Heart left ventricle (tissue), 16 donors: ENCODE measurements around the gene HTRA3. TPM values are rescaled to one million over a fixed set of nuclear protein-coding genes. Genes with fewer than 3 reads are reported as not detected.

Experiments used
- ATAC-seq, 4 donors: fragments of 200-7000 bp; cut with Tn5 transposase; one replicate each; pipeline ENCODE4 v1.9.1; 2020 to 2022; ENCODE audit warnings: moderate library complexity in 4 of 4, mild to moderate bottlenecking in 3 of 4, moderate number of reproducible peaks in 1 of 4
- DNase-seq, 5 donors: peaks; one replicate each; pipeline ENCODE4 v3.0.0-alpha.2; 2020
- H3K27ac ChIP-seq, 12 donors: fragments of 200-600 bp; sonication (generic) in 4 of 12; one replicate each; pipeline versions ENCODE4 v1.5.0 to v1.8.0; 2016 to 2022; ENCODE audit warnings: mild to moderate bottlenecking in 2 of 12
- H3K27me3 ChIP-seq, 9 donors: fragments of 200-600 bp; sonication (generic) in 2 of 9; one replicate each; pipeline versions ENCODE4 v1.5.1 to v1.8.0; 2016 to 2022; ENCODE audit warnings: mild to moderate bottlenecking in 3 of 9
- H3K36me3 ChIP-seq, 9 donors: fragments of 200-600 bp; sonication (generic) in 2 of 9; one replicate each; pipeline versions ENCODE4 v1.5.0 to v1.8.0; 2018 to 2022; ENCODE audit warnings: mild to moderate bottlenecking in 2 of 9
- H3K4me1 ChIP-seq, 12 donors: fragments of 200-600 bp; sonication (generic) in 4 of 12; one replicate each; pipeline versions ENCODE4 v1.5.0 to v1.8.0; 2016 to 2022; ENCODE audit warnings: mild to moderate bottlenecking in 3 of 12
- H3K4me3 ChIP-seq, 12 donors: fragments of 200-600 bp; sonication (generic) in 4 of 12; one replicate each; pipeline versions ENCODE4 v1.5.0 to v1.8.0; 2017 to 2022; ENCODE audit warnings: mild to moderate bottlenecking in 9 of 12, moderate library complexity in 4 of 12
- H3K9me3 ChIP-seq, 12 donors: fragments of 200-600 bp; sonication (generic) in 4 of 12; one replicate each; pipeline versions ENCODE4 v1.5.0 to v1.8.0; 2016 to 2022; ENCODE audit warnings: mild to moderate bottlenecking in 1 of 12
- POLR2A ChIP-seq, 2 donors: fragments of 450-650 bp; IDR thresholded peaks; one replicate each; pipeline ENCODE4 v1.6.1; 2017; ENCODE audit warnings: antibody characterized with exemption in 2 of 2, mild to moderate bottlenecking in 2 of 2, moderate library complexity in 2 of 2
- WGBS, 4 donors: extraction: QIAGEN DNeasy Blood & Tissue Kit in 2 of 4; methylation state at CpG; one replicate each; pipeline versions ENCODE4 v1.1.5 to v1.1.7; 2013 to 2018; 5-methylcytosine and 5-hydroxymethylcytosine counted together
- intact Hi-C, 10 donors: fragments of 100-400 bp; cut with DNase I; formaldehyde crosslinking; loops; one replicate each; pipeline versions ENCODE4 v1.11.1 to v1.14.2; 2022
- polyA plus RNA-seq, 2 donors: library from polyadenylated mRNA; stranded (reverse); fragments of 200-250 nt; gene quantifications; one replicate each; pipeline ENCODE4 v1.2.3, GENCODE V29; 2013
- total RNA-seq, 9 donors: library from RNA; depleted of rRNA in 2 of 9; stranded (reverse); fragments of >200 nt in 2 of 9; fragmentation: NEBNext Ultra II Directional in 3 of 9; extraction: Animal tissue kit (Norgen Biotek cat#: 25700) in 3 of 9; gene quantifications; one replicate each; pipeline versions ENCODE4 v1.1.0 to v1.2.4, GENCODE V29; 2016 to 2023
- TF ChIP-seq, protein P1 (sequence below), 12 donors: fragments of 200-600 bp; sonication (generic) in 4 of 12; IDR thresholded peaks; one replicate each; pipeline versions ENCODE4 v1.5.0 to v1.8.0; 2018 to 2022; ENCODE audit warnings: antibody characterized with exemption in 12 of 12, mild to moderate bottlenecking in 5 of 12
- donor health status: ischemic (EF 13 %, LVEDD 7.1; RV severe dilation, severe dysfunction).
- donor health status: healthy with polysubstance abuse.
- donor health status: DM: no; HTN: yes; CAD: no.
- donor health status: DM: no; HTN: no; CAD: no.
- donor health status: ischemic (EF 25% LVEDD 6.9; RV normal size, moderate dysfunction).
- donor health status: ischemic (EF 25% LVEDD 5.7; RV mildly dilated, moderate dysfunction).
- donor health status: healthy.
- donor health status: DM: yes; HTN: yes; CAD: no.
- donor health status: ischemic (EF 35%, LVEDD 5.7; RV mildly dilated, moderate dysfunction).
- donor health status: nonischemic (EF 11% LVEDD 7.7; RV severe dilation, severe dysfunction).
- donor health status: DM: yes; HTN: yes; CAD: no.
- donor health status: PGD.
- donor health status: ischemic (EF 29% LVEDD 5.4; RV normal size, mild dysfunction).
- donor health status: nonischemic (EF 23%, LVEDD 6.1; RV moderate dilation, normal function).

Gene HTRA3
- total and polyA plus RNA-seq, 11 donors: 26.8 to 84.6 (median 50.1) TPM

DNA sequence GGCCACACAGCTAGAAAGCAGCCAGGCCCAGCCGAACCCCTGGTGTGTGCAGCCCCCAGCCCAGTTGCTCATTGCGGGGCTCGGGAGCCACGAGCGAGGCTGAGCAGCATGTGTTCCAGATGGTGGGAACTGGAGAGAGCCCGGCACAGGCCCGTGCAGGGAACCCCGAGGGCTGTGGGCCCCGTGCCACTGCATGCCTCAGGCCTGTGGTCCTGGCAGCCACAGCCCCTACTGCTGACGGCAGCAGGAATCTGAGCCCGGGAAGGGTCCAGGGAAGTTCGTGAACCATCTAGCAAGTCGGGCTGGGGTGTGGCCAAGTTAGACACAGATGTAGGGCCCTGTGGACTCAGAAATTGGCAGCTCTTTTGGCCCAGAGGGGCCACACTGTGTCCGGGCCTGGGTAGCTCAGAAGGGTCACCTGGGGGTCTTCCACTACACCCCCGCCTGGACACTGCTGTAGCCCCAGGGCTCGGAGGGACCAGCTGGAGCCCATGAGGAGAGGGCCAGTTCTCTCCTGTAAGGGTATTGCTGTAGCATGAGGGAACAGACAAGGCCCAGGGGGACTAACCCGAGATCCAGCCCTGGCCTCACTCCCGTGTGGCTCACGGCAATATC lies 12.1 kb downstream of the HTRA3 start:
- ATAC-seq (peak; percentile 55 to 73 (median 60)), DNase-seq (peak; percentile 66 to 91 (median 86))
- peaks cover 0 to 68% (median 39%) of the 10 kb centered on the region in 12 donors for H3K4me1 ChIP-seq
- no peaks in the 10 kb centered on the region for H3K27me3 ChIP-seq
- peaks cover 0 to under 1% (median 0%) of the 10 kb centered on the region in 9 donors for H3K36me3 ChIP-seq
- WGBS, 4 donors: 48 to 61% (median 55%) methylated on average over 11 to 19 of the region's 19 CpGs
- H3K9me3 ChIP-seq: no peaks in the 10 kb centered on the region
- peak overlapping the region in 9 of 12 donors; percentile 15 to 62 (median 47) for H3K27ac ChIP-seq
- H3K4me3 ChIP-seq: no peak overlapping the region
- intact Hi-C loops: loop anchor here in 1 of 10 donors (5.0 kb wide), 1 partner anchor 36 kb away; no protein-coding TSS in a partner anchor
- no peak for TF ChIP-seq POLR2A (IDR thresholded peaks at IDR 0.05)
- TF ChIP-seq, protein P1, sequence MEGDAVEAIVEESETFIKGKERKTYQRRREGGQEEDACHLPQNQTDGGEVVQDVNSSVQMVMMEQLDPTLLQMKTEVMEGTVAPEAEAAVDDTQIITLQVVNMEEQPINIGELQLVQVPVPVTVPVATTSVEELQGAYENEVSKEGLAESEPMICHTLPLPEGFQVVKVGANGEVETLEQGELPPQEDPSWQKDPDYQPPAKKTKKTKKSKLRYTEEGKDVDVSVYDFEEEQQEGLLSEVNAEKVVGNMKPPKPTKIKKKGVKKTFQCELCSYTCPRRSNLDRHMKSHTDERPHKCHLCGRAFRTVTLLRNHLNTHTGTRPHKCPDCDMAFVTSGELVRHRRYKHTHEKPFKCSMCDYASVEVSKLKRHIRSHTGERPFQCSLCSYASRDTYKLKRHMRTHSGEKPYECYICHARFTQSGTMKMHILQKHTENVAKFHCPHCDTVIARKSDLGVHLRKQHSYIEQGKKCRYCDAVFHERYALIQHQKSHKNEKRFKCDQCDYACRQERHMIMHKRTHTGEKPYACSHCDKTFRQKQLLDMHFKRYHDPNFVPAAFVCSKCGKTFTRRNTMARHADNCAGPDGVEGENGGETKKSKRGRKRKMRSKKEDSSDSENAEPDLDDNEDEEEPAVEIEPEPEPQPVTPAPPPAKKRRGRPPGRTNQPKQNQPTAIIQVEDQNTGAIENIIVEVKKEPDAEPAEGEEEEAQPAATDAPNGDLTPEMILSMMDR (IDR thresholded peaks at IDR 0.05): no peak

DNA sequence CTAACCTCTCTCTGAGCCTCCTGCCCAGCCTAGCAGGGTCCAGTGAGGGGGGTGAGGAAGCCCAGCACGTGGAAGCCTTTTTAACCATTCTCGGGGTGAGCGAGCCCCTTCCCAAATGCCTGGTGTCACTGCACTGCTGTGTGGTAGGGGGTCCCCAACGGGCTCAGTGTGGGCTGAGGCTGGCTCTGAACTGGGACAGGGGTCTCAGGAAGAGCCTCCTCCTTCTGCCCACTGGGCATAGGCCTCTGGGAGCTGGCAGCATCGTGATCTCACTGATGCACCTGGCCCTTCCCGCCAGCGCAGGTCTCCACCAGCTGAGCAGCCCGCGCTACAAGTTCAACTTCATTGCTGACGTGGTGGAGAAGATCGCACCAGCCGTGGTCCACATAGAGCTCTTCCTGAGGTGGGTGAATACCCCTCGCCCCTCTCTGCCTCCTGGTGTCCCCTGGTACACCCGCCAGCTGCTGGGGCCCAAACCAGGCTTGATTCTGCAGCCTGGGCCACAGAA lies 12.6 kb downstream of the HTRA3 start:
- Histone ChIP-seq H3K9me3 (no peaks in the 10 kb centered on the region), H3K4me1 (peaks cover 0 to 66% (median 33%) of the 10 kb centered on the region in 12 donors), H3K27me3 (no peaks in the 10 kb centered on the region), H3K27ac (peak overlapping the region in 8 of 12 donors; percentile 18 to 62 (median 48)), H3K4me3 (no peak overlapping the region), H3K36me3 (peaks cover 0 to 6% (median 0%) of the 10 kb centered on the region in 9 donors)
- ATAC-seq (no peak), DNase-seq (peak in 2 of 5 donors; percentile 22 to 63)
- intact Hi-C loops: loop anchor here in 1 of 10 donors (5.0 kb wide), 1 partner anchor 35 kb away; no protein-coding TSS in a partner anchor
- 78 to 93% (median 92%) methylated on average over 3 to 14 of the region's 14 CpGs for WGBS, 4 donors
- no peak for TF ChIP-seq POLR2A (IDR thresholded peaks at IDR 0.05)
- TF ChIP-seq, protein P1 (IDR thresholded peaks at IDR 0.05): no peak

DNA sequence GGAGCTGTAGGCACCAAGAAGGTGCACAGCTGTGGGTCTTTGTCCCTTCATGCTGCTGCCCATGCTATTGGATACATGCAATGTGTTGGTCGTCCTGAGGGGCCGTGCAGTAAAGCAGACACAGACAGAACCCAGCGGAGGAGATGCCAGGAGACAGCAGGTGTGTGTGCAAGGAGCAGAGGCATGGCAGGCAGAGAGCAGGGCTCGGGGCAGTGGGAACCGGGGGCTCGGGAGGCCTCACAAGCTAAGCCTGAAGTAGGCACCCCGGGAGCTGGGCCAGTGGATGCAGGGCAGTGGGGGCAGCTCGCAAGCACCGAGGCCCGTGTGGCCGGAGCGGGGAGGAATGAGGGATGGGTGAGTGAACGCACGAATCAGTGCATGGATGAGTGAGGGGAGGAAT lies 13.2 kb downstream of the HTRA3 start:
- DNase-seq (peak in 3 of 5 donors; percentile 18 to 60 (median 26)), ATAC-seq (no peak)
- WGBS, 4 donors: 92 to 96% (median 95%) methylated on average over 14 of the region's 14 CpGs
- peaks cover 0 to 61% (median 28%) of the 10 kb centered on the region in 12 donors for H3K4me1 ChIP-seq
- TF ChIP-seq POLR2A (IDR thresholded peaks at IDR 0.05): no peak
- TF ChIP-seq, protein P1 (IDR thresholded peaks at IDR 0.05): no peak
- H3K27ac ChIP-seq: peak overlapping the region in 1 of 12 donors; percentile 62
- intact Hi-C loops: loop anchor here in 1 of 10 donors (5.0 kb wide), 1 partner anchor 35 kb away; no protein-coding TSS in a partner anchor
- H3K9me3 ChIP-seq: no peaks in the 10 kb centered on the region
- H3K4me3 ChIP-seq: no peak overlapping the region
- H3K27me3 ChIP-seq: no peaks in the 10 kb centered on the region
- peaks cover 0 to 6% (median 0%) of the 10 kb centered on the region in 9 donors for H3K36me3 ChIP-seq

DNA sequence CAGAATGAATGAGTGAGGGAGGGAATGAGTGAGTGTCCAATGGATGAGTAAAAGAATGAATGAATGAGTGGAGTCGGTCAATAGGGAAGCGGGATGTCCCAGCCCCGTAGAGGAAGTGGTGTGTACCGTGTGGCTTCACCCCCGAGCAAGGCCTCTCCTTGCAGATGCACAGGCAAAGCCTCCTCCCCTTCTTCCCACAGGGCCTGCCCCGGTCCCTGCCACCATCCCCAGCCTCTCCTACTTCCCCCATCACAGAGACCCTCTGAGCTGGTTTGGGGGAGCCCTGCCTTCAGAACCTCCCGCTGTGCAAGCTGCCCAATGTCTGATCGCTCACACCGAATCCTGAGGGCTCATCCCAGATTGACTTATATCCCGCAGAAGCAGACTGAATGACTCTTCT lies 13.6 kb downstream of the HTRA3 start:
- WGBS, 4 donors: 76 to 87% (median 84%) methylated on average over 10 of the region's 10 CpGs
- ATAC-seq (no peak), DNase-seq (peak in 2 of 5 donors; percentile 17 to 52)

More for the DNA sequence above, 13.6 kb downstream of the HTRA3 start:
- peaks cover 0 to 56% (median 25%) of the 10 kb centered on the region in 12 donors for H3K4me1 ChIP-seq
- H3K27ac ChIP-seq: peak overlapping the region in 1 of 12 donors; percentile 8
- peaks cover 0 to 7% (median 0%) of the 10 kb centered on the region in 9 donors for H3K36me3 ChIP-seq
- no peak for TF ChIP-seq POLR2A (IDR thresholded peaks at IDR 0.05)
- TF ChIP-seq, protein P1 (IDR thresholded peaks at IDR 0.05): no peak
- H3K9me3 ChIP-seq: no peaks in the 10 kb centered on the region
- H3K27me3 ChIP-seq: no peaks in the 10 kb centered on the region
- intact Hi-C loops: loop anchor here in 1 of 10 donors (5.0 kb wide), 1 partner anchor 34 kb away; no protein-coding TSS in a partner anchor
- no peak overlapping the region for H3K4me3 ChIP-seq
